Measurements from ENCODE around the gene BCAP29.
"Not testable (repeated sequence)": the region's sequence is repeated elsewhere in the genome, so short reads cannot be mapped to it uniquely, and the experiment has no call there.

Gene BCAP29, protein sequence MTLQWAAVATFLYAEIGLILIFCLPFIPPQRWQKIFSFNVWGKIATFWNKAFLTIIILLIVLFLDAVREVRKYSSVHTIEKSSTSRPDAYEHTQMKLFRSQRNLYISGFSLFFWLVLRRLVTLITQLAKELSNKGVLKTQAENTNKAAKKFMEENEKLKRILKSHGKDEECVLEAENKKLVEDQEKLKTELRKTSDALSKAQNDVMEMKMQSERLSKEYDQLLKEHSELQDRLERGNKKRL

DNA sequence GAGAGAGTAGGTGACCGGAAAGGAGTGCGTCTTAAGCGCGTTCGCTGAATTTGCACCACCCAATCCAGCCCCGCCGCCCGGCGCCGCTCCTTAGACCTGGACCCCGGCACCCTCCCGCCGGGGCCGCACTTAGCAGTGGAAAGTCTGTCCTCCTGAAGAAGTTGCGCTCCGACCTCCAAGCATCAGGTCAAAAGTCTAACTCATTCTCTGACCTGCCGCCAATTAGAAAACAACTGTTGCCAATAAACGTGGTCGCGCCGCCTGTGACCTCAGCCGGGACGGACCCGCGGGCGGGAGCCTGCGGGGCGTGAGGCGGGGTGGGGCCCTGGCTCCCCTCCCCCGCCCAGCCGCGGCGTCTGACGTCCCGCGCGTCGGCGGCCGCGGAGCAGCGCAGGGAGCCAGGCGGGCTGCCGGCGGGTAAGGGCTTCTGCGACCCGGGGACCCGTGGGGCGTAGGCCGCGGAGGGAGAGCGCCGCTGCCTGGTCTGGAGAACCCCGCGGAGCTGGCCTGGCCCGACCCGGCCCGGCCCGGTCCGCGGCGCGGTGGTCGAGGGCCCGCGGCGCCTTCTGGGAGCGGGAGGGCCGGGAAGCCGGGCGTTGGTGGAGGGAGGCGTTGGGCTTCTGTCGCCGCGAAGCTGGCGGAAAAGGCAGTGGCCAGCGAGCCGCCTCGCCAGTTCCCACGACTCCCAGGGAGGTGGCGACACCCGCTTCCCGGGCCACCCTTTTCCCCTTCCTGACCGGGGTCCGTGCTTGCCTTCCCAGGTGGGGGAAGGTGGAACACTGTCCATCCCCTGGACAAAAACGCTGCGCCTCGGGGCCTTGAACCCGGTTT is at the start of gene BCAP29:
Gene BCAP29, plus strand, starts transcription at position 362 of the 831 bp plus-strand sequence. CDS start 527 bp downstream, outside the sequence.
- DNase-seq: no peak

DNA sequence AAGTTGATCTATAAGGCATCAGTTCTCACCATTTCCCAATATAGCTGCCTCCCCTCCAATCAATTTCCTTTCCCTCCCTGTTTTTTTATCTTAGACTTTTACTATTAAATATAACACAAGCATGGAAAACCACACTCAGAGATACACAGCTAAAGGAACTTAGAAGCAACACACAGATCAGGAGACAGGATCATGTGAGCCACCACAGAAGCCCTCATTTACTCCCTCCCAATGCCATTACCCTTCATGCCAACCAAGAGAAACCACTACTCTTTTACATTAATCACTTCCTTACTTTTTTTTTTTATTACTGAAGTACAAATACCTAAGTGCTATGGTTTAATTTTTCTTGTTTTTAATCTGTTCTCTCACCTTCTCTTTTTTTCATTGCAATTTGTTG is 49.3 kb upstream of the BCAP29 start:
- DNase-seq: no peak

DNA sequence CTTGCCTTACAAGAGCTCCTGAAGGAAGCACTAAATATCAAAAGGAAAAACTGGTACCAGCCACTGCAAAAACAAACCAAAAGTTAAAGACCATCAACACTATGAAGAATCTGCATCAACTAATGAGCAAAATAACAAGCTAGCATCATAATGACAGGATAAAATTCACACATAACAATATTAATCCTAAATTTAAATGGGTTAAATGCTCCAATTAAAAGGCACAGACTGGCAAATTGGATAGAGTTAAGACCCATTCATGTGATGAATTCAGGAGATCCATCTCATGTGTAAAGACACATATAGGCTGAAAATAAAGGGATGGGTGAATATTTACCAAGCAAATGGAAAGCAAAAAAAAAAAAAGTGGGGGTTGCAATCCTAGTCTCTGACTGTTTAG is 45.9 kb upstream of the BCAP29 start:
- no peak for DNase-seq

DNA sequence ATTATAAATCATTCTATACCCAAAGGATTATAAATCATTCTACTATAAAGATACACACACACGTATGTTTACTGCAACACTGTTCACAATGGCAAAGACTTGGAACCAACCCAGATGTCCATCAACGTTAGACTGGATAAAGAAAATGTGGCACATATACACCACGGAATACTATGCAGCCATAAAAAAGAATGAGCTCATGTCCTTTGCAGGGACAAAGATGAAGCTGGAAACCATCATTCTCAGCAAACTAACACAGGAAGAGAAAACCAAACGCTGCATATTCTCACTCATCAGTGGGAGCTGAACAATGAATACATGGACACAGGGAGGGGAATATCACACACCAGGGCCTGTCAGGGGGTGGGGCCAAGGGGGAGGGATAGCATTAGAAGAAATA is 42.8 kb upstream of the BCAP29 start:
- DNase-seq: not testable (repeated sequence)

DNA sequence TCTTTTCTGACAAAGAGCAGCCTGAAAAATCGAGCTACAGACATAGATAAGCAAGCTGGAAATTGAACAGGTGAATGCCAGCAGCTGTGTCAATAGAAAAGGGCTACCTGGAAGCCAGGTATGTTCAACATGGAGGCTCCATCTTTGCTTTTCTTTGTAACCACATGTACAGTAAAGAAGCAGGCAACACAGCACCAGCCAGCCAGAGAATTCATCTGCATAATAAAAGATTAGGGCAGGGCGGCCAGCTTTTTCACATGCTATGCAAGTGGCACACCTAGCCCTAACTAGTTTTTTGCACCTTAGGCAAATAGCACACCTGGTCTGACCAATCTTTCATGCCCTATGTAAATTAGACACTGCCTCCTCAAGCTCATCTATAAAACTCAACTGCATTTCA is 42.0 kb upstream of the BCAP29 start:
- no peak for DNase-seq

DNA sequence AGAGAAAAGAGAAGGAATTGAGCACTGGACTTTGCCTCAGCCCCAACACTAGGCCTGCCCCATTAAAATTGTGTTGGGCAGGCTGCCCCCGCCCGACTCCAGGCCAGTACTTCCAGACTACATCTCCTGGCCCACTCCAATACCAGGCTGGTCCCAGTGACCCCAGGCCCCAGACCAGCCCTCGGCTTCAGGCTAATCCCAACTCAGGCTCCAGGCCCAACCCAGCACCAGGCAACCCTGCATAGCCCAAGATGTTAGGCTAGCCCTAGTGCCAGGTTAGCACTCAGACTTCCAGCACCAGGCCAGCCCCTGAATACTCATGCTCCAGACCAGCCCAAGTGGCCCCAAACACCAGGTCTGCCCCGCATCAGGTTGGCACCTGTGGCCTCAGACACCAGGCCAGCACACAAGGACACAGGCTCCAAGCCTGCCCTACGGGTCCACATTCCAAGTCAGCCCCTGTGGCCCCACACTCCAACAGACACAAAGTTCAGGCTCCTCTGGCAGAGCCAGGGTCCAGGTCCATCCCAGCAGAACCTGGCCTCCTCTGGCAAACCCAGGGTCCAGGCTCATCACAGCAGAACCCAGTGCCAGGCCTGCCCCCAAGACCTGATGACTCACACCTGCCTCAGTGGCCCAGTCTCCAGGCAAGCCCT is 36.6 kb upstream of the BCAP29 start:
- no peak for DNase-seq

DNA sequence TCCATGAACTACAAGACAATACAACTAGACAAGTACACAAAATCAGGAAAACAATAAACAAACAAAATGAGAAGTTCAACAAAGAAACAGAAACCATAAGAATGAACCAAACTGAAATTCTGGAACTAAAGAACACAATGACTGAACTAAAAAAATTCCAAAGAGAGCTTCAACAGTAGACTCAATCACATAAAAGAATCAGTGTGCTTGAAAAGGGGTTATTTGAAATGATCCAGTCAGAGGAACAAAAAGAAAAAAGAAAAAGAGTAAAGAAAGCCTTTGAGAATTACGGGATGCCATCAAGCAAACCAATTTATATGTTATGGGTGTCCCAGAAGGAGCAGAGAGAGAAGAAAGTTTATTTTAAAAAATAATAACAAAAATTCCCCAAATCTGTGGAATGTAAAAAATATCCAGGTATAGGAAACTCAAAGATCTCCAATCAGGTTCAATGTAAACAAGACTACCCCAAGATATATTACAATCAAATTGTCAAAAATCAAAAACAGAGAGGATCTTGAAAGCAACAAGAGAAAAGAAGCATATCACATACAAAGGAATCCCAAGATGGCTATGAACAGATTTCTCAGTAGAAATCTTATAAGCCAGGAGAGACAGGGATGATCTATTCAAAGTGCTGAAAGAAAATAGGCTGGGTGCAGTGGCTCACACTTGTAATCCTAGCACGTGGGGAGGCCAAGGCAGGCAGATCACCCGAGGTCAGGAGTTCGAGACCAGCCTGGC is 35.0 kb upstream of the BCAP29 start:
- DNase-seq: no peak

DNA sequence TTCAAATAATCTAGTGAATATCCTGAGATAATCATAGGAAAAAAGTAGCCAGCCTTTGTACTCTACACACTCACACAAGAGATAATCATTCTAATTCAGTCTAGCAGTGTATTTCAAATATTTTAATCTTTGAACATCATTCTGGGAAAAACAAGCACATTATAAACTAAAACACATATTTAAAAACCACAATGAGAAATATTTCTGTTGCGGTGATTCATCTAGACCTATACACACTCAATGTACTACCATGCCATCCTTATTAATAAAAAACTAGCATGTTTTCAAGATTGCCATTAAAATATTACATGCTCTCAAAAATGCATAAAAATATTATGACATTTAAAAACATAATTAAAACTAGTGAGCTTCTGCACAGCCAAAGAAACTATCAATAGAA is 28.1 kb upstream of the BCAP29 start:
- DNase-seq: no peak

DNA sequence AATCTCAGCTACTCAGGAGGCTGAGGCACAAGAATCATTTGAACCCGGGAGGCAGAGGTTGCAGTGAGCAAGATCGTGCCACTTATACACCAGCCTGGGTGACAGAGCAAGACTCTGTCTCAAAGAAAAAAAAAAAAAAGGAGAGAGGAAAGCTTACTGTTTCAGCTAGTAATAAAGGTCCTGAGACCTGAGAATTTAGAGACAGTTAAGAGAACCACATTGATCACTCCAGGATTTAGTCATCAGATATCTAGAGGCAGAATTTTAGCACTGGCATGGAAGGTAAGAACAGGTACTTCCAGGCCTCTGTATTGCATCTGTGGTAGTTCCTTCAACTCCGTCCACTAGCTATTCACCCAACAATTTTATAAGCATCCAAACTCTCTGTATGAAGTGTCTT is 24.2 kb upstream of the BCAP29 start:
- no peak for DNase-seq

DNA sequence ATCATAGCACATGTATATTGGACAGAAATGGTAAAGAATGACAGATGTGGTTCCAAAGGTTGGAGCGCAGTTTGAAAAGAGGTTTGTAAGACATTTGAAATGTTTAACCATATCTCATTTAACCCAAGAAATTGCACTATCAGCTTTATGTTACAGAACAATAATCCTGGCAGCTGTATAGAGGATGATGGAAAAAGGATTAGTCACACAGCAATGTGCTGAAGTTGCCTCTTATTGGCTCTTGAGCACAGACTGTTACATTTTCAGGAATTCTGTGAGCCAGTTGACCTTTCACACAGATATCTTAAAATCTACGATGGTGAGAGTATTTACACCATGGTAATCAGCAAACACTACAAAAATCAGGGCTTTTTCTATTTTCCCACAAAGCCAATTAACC is 20.2 kb upstream of the BCAP29 start:
- DNase-seq: no peak

DNA sequence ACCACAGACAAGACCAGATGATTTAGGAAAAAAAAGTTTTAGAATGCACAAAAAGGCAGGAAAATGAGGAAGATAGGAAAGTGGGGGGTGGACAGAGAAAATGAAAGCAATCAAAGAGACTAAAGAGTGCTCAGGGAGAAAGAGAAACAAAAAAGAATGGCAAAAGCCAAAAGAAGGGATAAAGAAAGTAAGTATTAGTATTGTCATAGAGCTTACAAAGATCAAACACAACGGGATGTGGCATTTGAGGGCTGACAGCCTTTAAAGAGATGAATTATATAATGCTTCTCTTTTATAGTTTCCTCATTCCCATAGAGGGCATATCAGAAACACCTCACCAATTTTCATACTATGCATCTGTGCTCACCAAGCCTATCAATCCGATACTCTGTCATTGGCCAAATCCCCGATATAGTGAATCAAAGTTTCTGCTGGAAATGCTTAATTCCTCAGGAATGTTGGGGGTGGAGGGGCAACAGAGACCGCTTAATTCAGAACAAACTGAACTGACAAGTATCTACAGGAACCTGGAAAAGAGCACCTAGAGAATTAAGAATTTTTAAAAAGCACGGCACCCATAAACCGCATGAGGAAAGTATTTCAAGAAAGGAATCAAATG is 19.0 kb upstream of the BCAP29 start:
- no peak for DNase-seq

DNA sequence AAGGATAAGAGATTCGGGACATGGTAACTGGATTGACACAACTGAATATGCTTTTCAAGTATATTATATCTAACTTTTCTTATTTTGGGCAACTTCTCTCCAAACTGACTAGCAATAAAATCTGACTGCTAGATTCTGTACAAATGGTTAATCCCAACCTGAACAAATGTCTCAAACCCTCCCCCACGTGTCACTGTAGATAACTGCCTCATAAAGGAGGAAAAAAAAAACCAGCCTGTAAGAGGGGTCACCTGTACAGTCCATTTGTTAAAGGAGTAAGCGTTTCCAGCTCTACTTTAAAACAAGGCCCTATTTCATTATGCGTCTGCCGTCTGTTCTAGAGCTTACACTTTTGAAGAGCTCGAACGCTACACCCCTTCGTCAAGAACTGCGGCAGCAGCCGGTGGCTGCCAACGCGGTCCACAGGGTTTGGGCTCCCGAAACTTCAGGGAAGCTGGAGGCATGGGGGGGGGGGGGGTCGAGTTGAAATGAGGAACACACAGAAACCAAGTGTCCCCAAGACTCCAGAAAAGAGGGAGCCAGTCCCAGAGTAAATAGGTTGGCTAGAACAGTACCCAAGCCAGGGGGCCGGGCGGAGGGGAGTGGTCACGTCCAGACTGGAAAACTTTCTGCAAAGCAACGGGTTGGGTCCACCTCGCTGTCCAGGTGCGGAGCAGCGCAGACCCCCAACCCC is 16.8 kb upstream of the BCAP29 start:
- DNase-seq: no peak

DNA sequence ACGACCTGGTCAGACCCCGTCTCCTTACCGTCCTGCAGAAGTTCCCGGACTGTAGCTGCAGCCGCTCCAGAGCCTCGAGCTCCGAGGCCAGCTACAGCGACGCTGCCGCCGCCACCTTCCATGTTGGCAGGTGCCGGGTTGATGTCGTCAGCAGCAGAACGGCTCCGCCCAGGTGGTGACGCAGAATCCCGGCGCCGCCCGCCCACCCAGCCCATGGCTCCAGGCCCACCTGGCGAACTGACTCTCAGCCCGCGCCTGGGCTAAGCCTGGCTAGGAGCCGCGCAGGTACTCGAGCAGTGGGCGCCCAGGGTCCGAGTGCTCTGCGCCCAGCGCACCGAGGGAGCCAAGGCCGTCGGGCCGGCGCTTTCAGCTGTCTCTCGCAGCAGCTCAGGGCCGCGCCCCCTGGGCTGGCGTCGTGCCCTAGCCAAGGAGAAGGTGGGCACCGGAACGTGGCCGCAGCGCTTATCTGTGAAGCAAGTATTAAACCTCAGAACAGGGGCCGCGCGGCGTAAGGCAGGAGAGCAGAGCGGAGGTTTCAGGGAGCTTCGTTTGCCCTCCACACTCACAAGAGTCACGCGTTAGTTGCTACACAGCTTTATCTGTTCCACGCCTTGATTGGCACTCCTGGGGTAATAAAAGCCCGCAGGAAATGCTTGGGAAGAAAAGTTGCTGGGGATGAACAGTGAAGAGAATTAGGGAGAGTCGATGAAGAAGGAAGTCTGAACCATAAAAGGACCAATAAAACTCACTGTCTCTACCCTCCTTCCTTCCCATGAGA is 16.1 kb upstream of the BCAP29 start, which contains the start of the genes COG5 and DUS4L:
Gene COG5, minus strand, starts transcription at position 146 of the 778 bp plus-strand sequence. Its CDS starts 24 bp downstream, at position 122.
Gene DUS4L, plus strand, starts transcription at position 197 of the 778 bp plus-strand sequence. CDS start 3,100 bp downstream, outside the sequence.
- no peak for DNase-seq

DNA sequence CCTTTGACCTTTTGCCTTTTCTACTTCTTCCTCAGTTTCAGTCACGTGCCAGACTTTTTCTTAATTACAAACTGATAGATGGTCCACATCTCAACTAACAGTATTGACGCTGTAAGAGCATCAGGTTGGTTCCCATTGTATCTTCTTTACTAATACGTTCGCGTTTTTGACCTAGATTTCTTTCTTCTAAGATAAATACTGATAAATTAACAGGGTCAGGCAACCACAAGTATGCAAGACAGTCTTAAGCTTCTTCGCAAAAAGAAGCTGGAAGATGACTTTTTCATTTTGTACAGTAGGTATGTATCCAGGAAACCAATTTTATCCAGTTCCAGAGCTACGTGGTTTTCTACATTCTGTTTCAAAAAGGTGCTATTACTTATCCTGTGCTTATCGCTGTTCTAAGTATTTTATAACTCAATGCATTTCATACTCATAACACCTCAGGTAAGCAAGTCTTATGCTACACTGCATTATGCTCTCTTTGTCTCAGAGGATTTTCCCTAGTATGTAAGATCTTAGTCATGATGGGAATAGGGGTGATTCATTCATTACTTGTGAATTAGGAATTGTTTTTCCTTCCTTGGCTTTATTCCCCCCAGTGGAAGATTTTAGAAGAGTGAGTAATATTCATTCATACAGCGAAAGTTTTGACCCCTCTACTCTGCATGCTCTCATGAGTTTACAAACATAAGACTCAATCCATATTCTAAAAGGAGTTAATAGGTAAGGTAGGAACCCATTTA is 15.3 kb upstream of the BCAP29 start:
- DNase-seq: no peak

DNA sequence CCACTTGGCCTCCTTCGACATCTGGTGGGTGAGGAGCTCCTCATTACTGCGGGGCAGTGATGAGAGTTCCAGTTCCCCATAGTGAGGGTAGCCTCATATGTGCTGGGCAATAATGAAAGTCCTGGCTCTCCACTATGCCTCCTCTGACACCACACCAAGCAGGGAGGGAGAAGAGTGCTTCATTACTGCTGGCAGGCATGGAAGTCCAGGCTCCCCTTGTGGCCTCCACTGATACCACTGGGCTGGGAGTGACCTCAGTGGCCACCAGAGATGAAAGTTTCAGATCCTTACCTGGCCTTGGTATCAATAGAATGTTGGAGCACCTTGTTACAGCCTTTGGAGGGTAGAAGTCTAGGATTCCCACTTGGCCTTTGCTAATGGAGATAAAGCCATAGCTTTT is 9.7 kb upstream of the BCAP29 start:
- no peak for DNase-seq

DNA sequence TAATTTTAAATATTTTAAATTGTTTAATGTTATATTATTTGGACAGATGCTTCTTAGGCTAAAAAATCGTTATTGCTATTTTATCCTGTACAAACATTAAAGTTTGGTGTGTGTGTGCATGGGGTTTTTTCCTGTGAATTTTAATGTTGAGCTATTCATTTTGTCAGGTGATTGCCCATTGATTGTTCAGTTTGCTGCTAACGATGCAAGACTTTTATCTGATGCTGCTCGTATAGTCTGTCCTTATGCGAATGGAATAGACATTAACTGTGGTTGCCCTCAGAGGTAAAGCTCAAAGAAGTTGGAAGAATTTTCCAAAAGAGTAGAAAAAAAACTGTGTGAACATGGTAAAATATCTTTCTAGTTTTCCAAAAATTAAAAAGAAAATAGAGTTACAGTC is 6.5 kb upstream of the BCAP29 start:
- DNase-seq: no peak

DNA sequence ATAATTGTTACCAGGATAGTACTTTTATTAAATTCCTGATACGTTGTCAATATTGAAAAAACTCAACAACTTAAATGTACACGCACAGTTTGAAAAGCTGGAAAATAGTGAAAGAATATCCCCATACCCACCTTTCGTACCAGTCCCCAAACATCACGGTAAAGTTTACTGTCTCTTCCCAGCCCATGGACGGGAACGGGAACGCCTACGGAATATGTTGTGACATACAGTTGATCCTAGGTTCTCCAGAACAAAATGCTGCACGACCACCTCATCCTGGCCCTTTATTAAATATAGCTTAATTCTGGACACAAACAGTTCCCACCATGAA is 527 bp upstream of the BCAP29 start:
- no peak for DNase-seq

DNA sequence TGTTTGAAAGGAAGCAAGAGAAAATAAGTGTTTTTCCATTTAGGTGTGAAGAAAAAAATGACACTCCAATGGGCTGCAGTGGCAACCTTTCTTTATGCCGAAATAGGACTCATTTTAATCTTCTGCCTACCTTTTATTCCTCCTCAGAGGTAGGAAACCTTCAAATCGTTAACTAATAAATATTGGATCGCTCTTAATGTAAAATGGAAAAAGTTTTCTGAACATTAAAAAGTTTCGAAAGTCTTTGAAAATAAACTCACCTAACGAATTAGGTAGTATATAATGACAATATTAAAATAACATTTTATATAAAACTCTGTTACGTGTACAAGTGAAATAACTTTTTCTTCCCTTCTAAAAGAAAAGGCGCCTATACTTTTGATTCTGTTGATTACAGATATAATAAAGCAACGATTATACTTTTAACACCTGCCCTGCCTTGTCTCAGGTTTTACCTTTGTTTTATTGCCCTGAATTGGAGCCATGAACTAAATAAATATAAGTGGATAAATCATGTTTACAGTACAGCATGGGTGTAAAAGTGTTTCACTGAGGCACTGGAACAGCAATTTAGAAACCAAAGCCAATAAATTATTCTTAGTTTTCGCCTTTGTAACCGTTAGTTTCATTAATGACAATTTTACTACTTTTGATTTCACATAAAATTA is 804 bp downstream of the BCAP29 start:
- DNase-seq: no peak

DNA sequence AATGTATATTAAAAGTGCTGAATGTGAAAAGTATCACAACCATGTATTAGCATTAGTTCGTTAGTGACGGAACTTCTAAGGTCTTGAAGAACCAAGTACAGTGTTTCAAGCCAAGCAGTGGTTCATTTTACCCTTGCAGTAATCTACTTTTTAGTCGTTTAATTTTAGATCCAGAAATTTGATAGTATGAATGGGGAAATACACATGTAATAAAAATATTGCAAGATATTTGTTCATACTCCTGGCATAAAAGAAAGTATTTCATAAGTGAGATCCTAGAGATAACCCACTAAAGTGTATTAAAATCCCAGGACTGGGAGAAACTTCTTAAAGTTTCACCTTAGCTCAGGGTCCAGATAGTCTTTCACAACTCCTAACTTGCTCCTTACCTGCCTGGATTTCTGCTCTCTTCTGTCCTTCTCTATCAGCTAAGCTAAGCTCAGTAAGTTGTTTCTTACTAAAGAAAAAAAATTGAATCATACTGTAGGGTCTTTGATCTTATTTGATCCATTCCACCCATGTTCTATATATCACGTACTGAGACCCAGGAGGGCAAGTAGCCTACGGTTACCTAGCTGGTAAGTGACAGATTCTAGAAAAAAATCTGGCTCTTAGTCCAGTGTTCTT is 1.5 kb downstream of the BCAP29 start:
- no peak for DNase-seq
